GM18951 (cell line): ENCODE results near the gene IMP4.

Source experiments
- POLR2A ChIP-seq: IDR thresholded peaks from 4 replicates; pipeline ENCODE4 v1.6.1; 2011; ENCODE audit warnings: mild to moderate bottlenecking; ENCODE audit not compliant: insufficient read length, insufficient read depth; ENCODE audit errors: extremely low read depth
- in situ Hi-C: fragments of 300-500 bp; cut with MboI; formaldehyde crosslinking; loops from one replicate; pipeline ENCODE4 v1.12.0; 2022; ENCODE audit warnings: low sequenced_read_pairs, mixed read lengths, inconsistent platforms; ENCODE audit not compliant: unreplicated experiment

IMP4 gene

GRCh38 chr2:130391058-130391871 is 48.6 kb downstream of the IMP4 start:
- TF ChIP-seq POLR2A, result peak; percentile 37
- in situ Hi-C loops, result no loop called here

- in situ Hi-C loops, result no loop called here
- TF ChIP-seq POLR2A, result no peak
Observed at GRCh38 chr2:130391872-130392670, 49.4 kb downstream of the IMP4 start.

- in situ Hi-C loops, result no loop called here
- no peak for TF ChIP-seq POLR2A
Observed at GRCh38 chr2:130393318-130393910, 50.7 kb downstream of the IMP4 start.
